CD4-positive, alpha-beta T cell treated with Interleukin-12 subunit alpha and Interleukin-12 subunit beta, for 1 hour (primary cell): Measurements from ENCODE around the gene CYP2B6.
"Not testable (repeated sequence)": the region's sequence is repeated elsewhere in the genome, so short reads cannot be mapped to it uniquely, and the experiment has no call there.

Source experiments
- DNase-seq: peaks from one replicate; pipeline ENCODE4 v3.0.0-alpha.2; 2020

Gene CYP2B6

GRCh38 chr19:40981591-40981990, 9.5 kb upstream of the CYP2B6 start:
- no peak for DNase-seq

GRCh38 chr19:40982594-40983101, 8.4 kb upstream of the CYP2B6 start:
- DNase-seq, result no peak

- DNase-seq, result no peak
These were observed 1.6 kb upstream of the CYP2B6 start for GRCh38 chr19:40989453-40989852.

- DNase-seq, result no peak
These were observed 4.3 kb downstream of the CYP2B6 start for GRCh38 chr19:40995355-40995754.

GRCh38 chr19:40999018-40999417, 7.9 kb downstream of the CYP2B6 start:
- DNase-seq, result not testable (repeated sequence)

- DNase-seq, result no peak
These were observed 9.2 kb downstream of the CYP2B6 start for GRCh38 chr19:41000310-41000737.

GRCh38 chr19:41001243-41001971, 10.3 kb downstream of the CYP2B6 start:
- no peak for DNase-seq

- not testable (repeated sequence) for DNase-seq
These were observed 12.6 kb downstream of the CYP2B6 start for GRCh38 chr19:41003656-41004055.

GRCh38 chr19:41009700-41010235, 18.7 kb downstream of the CYP2B6 start:
- DNase-seq, result no peak

- DNase-seq, result no peak
These were observed 22.3 kb downstream of the CYP2B6 start for GRCh38 chr19:41013359-41013758.

- no peak for DNase-seq
These were observed 23.6 kb downstream of the CYP2B6 start for GRCh38 chr19:41014643-41015042.

- DNase-seq, result no peak
These were observed 25.5 kb downstream of the CYP2B6 start for GRCh38 chr19:41016488-41017071.

GRCh38 chr19:41018736-41019290, 27.7 kb downstream of the CYP2B6 start:
- no peak for DNase-seq

- DNase-seq, result no peak
These were observed 28.3 kb downstream of the CYP2B6 start for GRCh38 chr19:41019346-41019745.

- no peak for DNase-seq
These were observed 32.1 kb downstream of the CYP2B6 start for GRCh38 chr19:41023193-41023592.

GRCh38 chr19:41025411-41025810, 34.3 kb downstream of the CYP2B6 start:
- no peak for DNase-seq

- no peak for DNase-seq
These were observed 34.8 kb downstream of the CYP2B6 start for GRCh38 chr19:41025871-41026270.

- DNase-seq, result no peak
These were observed 36.3 kb downstream of the CYP2B6 start for GRCh38 chr19:41027273-41027967.

- no peak for DNase-seq
These were observed 38.7 kb downstream of the CYP2B6 start for GRCh38 chr19:41029524-41030432.

GRCh38 chr19:41030651-41031050, 39.6 kb downstream of the CYP2B6 start:
- DNase-seq, result no peak

- no peak for DNase-seq
These were observed 40.8 kb downstream of the CYP2B6 start for GRCh38 chr19:41031916-41032315.

GRCh38 chr19:41033324-41033723, 42.2 kb downstream of the CYP2B6 start:
- DNase-seq, result not testable (repeated sequence)
